Lung (tissue), 12 donors: ENCODE data around the gene ADAP1. TPM values are rescaled to one million over a fixed set of nuclear protein-coding genes. Genes with fewer than 3 reads are reported as not detected.
A peak's percentile ranks its signal among the peaks of the same experiment; 100 is the strongest.

Experiments used
- ATAC-seq: fragments of 200-7000 bp; cut with Tn5 transposase; one replicate; pipeline ENCODE4 v1.9.1; 2020; ENCODE audit warnings: moderate number of reproducible peaks; ENCODE audit not compliant: insufficient read depth, low FRiP score
- DNase-seq, 3 donors: peaks; one replicate each; pipeline ENCODE4 v3.0.0-alpha.2; 2013 to 2017
- H3K27ac ChIP-seq, 2 donors: one replicate each; pipeline ENCODE4 v1.5.1; 2013; ENCODE audit warnings: mild to moderate bottlenecking in 2 of 2, moderate library complexity in 2 of 2, control low read depth in 1 of 2, inconsistent platforms in 1 of 2, low read depth in 1 of 2, low read length in 1 of 2
- H3K27me3 ChIP-seq, 3 donors: one replicate each; pipeline ENCODE4 v1.5.1; 2013; ENCODE audit warnings: low read length in 2 of 3; ENCODE audit not compliant: control insufficient read depth in 3 of 3, insufficient read depth in 3 of 3
- H3K36me3 ChIP-seq, 4 donors: one replicate each; pipeline ENCODE4 v1.5.1; 2013; ENCODE audit warnings: low read length in 4 of 4, mild to moderate bottlenecking in 1 of 4, moderate library complexity in 1 of 4; ENCODE audit not compliant: control insufficient read depth in 4 of 4, insufficient read depth in 4 of 4
- H3K4me1 ChIP-seq, 5 donors: one replicate each; pipeline ENCODE4 v1.5.1; 2013; ENCODE audit warnings: low read length in 5 of 5, mild to moderate bottlenecking in 2 of 5, moderate library complexity in 1 of 5; ENCODE audit not compliant: control insufficient read depth in 5 of 5, insufficient read depth in 5 of 5
- H3K4me3 ChIP-seq: one replicate; pipeline ENCODE4 v1.5.1; 2013; ENCODE audit warnings: mild to moderate bottlenecking, control low read depth, moderate library complexity
- H3K9ac ChIP-seq, 2 donors: one replicate each; pipeline ENCODE4 v1.5.1; 2013; ENCODE audit warnings: low read length in 2 of 2, control low read depth in 1 of 2; ENCODE audit not compliant: insufficient read depth in 1 of 2
- H3K9me3 ChIP-seq, 4 donors: one replicate each; pipeline ENCODE4 v1.5.1; 2013; ENCODE audit warnings: low read length in 3 of 4, mild to moderate bottlenecking in 1 of 4, moderate library complexity in 1 of 4; ENCODE audit not compliant: control insufficient read depth in 4 of 4, insufficient read depth in 3 of 4
- WGBS, 2 donors: extraction: QIAGEN DNeasy Blood & Tissue Kit; methylation state at CpG; one replicate each; pipeline ENCODE4 v1.1.7; 2013; 5-methylcytosine and 5-hydroxymethylcytosine counted together
- polyA plus RNA-seq, 2 donors: library from polyadenylated mRNA; stranded (reverse); fragments of 200-250 nt; gene quantifications; one replicate each; pipeline ENCODE4 v1.2.1, GENCODE V29; 2013
- total RNA-seq, 2 donors: library from RNA; depleted of rRNA in 1 of 2; stranded (reverse); fragments of >200 nt in 1 of 2; gene quantifications; one replicate each; pipeline ENCODE4 v1.2.1, GENCODE V29; 2014 to 2021
- TF ChIP-seq, protein P1 (sequence below): IDR thresholded peaks from 2 replicates; pipeline ENCODE4 v1.5.1; 2012; ENCODE audit warnings: mild to moderate bottlenecking; ENCODE audit errors: control extremely low read depth, extremely low read depth
- donor health status: control.
- donor health status: control.
- donor health status: Bipolar disorder and iron deficiency.
- donor health status: healthy.
- donor health status: DM: yes; HTN: yes; CAD: no.

Gene ADAP1
- total and polyA plus RNA-seq, 4 donors = 11.5 to 39.0 (median 32.6) TPM

DNA sequence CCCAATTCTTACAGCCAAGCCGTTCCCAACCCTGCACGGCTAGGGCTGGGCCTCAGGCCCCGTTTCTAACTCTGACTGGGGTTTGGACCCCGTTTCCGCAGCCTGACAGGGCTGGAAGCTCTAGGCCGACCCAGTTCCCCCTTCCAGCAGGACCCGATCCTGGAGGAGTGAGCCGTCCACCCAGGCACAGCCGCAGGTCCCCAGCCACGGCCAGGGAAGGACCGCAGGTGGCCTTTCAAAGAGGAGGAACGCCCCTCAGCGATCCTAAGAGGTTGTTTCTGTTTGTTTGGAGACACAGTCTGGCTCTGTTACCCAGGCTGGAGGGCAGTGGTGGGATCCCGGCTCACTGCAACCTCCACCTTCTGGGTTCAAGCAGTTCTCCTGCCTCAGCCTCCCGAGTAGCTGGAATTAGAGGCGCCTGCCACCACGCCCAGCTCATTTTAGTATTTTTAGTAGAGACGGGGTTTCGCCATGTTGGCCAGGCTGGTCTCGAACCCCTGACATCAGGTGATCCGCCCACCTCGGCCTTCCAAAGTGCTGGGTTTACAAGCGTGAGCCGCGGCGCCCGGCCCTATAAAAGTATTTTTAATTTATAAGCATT lies 78.9 kb downstream of the ADAP1 start:
- WGBS, 2 donors = 77 to 81% methylated on average over 27 of the region's 27 CpGs
- Histone ChIP-seq H3K9ac (no peak overlapping the region), H3K4me3 (no peak overlapping the region), H3K9me3 (no peaks in the 10 kb centered on the region), H3K27me3 (no peaks in the 10 kb centered on the region), H3K36me3 (peaks cover 0 to 13% (median 13%) of the 10 kb centered on the region in 4 donors), H3K27ac (peak overlapping the region; percentile 55 to 87), H3K4me1 (peaks cover 4 to 14% (median 11%) of the 10 kb centered on the region in 5 donors)
- no peak for ATAC-seq
- TF ChIP-seq, protein P1, sequence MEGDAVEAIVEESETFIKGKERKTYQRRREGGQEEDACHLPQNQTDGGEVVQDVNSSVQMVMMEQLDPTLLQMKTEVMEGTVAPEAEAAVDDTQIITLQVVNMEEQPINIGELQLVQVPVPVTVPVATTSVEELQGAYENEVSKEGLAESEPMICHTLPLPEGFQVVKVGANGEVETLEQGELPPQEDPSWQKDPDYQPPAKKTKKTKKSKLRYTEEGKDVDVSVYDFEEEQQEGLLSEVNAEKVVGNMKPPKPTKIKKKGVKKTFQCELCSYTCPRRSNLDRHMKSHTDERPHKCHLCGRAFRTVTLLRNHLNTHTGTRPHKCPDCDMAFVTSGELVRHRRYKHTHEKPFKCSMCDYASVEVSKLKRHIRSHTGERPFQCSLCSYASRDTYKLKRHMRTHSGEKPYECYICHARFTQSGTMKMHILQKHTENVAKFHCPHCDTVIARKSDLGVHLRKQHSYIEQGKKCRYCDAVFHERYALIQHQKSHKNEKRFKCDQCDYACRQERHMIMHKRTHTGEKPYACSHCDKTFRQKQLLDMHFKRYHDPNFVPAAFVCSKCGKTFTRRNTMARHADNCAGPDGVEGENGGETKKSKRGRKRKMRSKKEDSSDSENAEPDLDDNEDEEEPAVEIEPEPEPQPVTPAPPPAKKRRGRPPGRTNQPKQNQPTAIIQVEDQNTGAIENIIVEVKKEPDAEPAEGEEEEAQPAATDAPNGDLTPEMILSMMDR = no peak
- DNase-seq = no peak

DNA sequence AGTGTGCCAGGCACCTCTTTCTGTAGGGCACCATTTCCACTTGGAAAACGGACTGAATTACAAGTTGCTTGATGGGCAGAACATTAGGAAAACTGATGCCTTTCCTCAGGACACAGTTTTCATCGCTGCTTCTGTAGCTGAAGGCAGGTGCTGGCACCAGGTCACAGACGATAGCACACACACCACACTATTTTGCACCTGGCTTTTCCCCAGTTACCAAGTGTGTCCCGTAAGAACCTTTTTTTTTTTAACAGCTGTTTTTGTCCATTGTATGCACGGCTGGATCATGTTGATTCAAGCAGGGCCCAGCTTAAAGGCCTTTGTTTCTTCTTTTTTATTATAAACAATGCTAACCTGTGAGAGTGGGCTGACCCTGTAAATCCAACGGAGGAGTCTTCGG lies 79.4 kb downstream of the ADAP1 start:
- Histone ChIP-seq H3K36me3 (peaks cover 0 to 14% (median 12%) of the 10 kb centered on the region in 4 donors), H3K27ac (peak overlapping the region in 1 of 2 donors; percentile 87), H3K27me3 (no peaks in the 10 kb centered on the region), H3K9ac (no peak overlapping the region), H3K9me3 (no peaks in the 10 kb centered on the region), H3K4me3 (no peak overlapping the region), H3K4me1 (peaks cover 4 to 14% (median 10%) of the 10 kb centered on the region in 5 donors)
- TF ChIP-seq, protein P1 = no peak
- no peak for ATAC-seq
- no peak for DNase-seq
- WGBS, 2 donors = 81 to 87% methylated on average over 7 of the region's 7 CpGs

DNA sequence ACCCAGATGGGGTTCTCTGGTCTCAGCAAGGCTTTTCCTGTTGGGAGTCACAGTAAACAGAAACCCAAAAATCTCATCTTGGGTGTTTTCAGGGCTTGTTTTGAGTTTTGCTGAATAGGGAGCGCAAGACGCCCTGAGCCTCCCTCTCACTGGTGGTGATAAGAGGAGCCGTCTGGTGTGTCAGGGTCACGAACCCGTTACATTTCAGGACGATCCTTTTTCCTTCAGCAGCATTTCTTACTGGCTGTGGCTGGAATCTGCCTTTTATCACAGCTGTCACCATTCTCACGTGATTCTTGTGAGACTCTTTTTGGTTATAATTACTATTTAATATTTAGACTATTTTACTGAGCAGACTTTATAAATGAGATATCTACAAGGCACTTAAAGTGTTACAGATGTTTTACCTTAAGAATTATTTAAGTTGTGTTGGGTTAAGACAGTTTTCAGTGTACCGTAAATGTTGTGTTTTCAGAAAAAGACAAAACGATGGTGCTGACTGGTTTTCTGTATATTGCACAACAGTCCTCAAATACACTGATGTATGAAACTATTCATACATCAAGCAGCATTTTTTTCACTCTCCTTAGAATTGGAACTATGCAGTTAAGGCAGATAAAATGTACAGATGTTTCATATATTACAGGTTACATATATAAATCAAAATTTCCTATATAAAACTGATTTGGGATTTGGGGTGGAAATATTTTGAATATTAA lies 80.3 kb downstream of the ADAP1 start:
- TF ChIP-seq, protein P1 = no peak
- ATAC-seq (no peak), DNase-seq (peak in 1 of 3 donors; percentile 20)
- H3K9ac ChIP-seq = no peak overlapping the region
- H3K27ac ChIP-seq = peak overlapping the region; percentile 26 to 51
- 85 to 91% methylated on average over 9 of the region's 9 CpGs for WGBS, 2 donors
- peaks cover 3 to 20% (median 16%) of the 10 kb centered on the region in 4 donors for H3K36me3 ChIP-seq
- H3K9me3 ChIP-seq = no peaks in the 10 kb centered on the region
- H3K4me1 ChIP-seq = peaks cover 4 to 14% (median 10%) of the 10 kb centered on the region in 5 donors
- H3K27me3 ChIP-seq = no peaks in the 10 kb centered on the region
- H3K4me3 ChIP-seq = no peak overlapping the region
